Measurements from ENCODE around the gene GPER1.

- TF ChIP-seq CTCF (IDR thresholded peaks at IDR 0.05) (no peak), POLR2AphosphoS5 (IDR thresholded peaks at IDR 0.05) (no peak)
Measured at GRCh38 chr7:1078985-1079384, 8.9 kb upstream of the GPER1 start.
